Gastrocnemius medialis (tissue), 4 donors: ENCODE results near the gene TINAGL1. TPM values are rescaled to one million over a fixed set of nuclear protein-coding genes. Genes with fewer than 3 reads are reported as not detected.
"Not testable (repeated sequence)": the region's sequence is repeated elsewhere in the genome, so short reads cannot be mapped to it uniquely, and the experiment has no call there.

Experiments
- ATAC-seq, 2 donors: fragments of 150-250 bp; one replicate each; pipeline ENCODE4 v1.9.1; 2016
- DNase-seq, 2 donors: peaks; one replicate each; pipeline ENCODE4 v3.0.0-alpha.2; 2019
- H3K27ac ChIP-seq, 4 donors: fragments of 200-600 bp; sonication (generic); 1 replicate in 1 of 4; 2 replicates in 3 of 4; pipeline ENCODE4 v1.5.1; 2016 to 2018; ENCODE audit warnings: mild to moderate bottlenecking in 2 of 4, moderate library complexity in 1 of 4
- H3K27me3 ChIP-seq, 3 donors: fragments of 200-600 bp; sonication (generic) in 2 of 3; 1 replicate in 1 of 3; 2 replicates in 2 of 3; pipeline versions ENCODE4 v1.5.1 to v1.6.0; 2016 to 2019; ENCODE audit warnings: mild to moderate bottlenecking in 1 of 3, moderate library complexity in 1 of 3
- H3K36me3 ChIP-seq, 2 donors: fragments of 200-600 bp; sonication (generic) in 1 of 2; one replicate each; pipeline ENCODE4 v1.5.1; 2017 to 2018
- H3K4me1 ChIP-seq, 2 donors: fragments of 200-600 bp; sonication (generic) in 1 of 2; one replicate each; pipeline ENCODE4 v1.5.1; 2016 to 2017; ENCODE audit warnings: mild to moderate bottlenecking in 2 of 2
- H3K4me3 ChIP-seq, 4 donors: fragments of 200-600 bp; sonication (generic) in 3 of 4; 1 replicate in 1 of 4; 2 replicates in 3 of 4; pipeline ENCODE4 v1.5.1; 2016 to 2019; ENCODE audit warnings: mild to moderate bottlenecking in 2 of 4
- H3K9me3 ChIP-seq, 3 donors: fragments of 200-600 bp; sonication (generic) in 2 of 3; 1 replicate in 1 of 3; 2 replicates in 2 of 3; pipeline ENCODE4 v1.5.1; 2016 to 2019
- CTCF ChIP-seq, 5 experiments: fragments of 450-650 bp in 3 of 5; fragments of 200-600 bp in 2 of 5; sonication (generic) in 2 of 5; IDR thresholded peaks in 4 of 5; conservative IDR thresholded peaks in 1 of 5; 1 replicate in 4 of 5; 2 replicates in 1 of 5; pipeline ENCODE4 v1.5.1; 2016 to 2019; ENCODE audit warnings: antibody characterized with exemption in 5 of 5, mild to moderate bottlenecking in 3 of 5, moderate library complexity in 3 of 5
- POLR2A ChIP-seq, 2 donors: fragments of 450-650 bp; IDR thresholded peaks; one replicate each; pipeline ENCODE4 v1.6.1; 2017; ENCODE audit warnings: antibody characterized with exemption in 2 of 2, mild to moderate bottlenecking in 2 of 2, moderate library complexity in 2 of 2
- in situ Hi-C, 4 donors: fragments of 200-750 bp; cut with MboI; loops; one replicate each; pipeline versions ENCODE4 v1.15.0 to v1.8.0; 2017; ENCODE audit warnings: low sequenced_read_pairs in 4 of 4
- intact Hi-C: fragments of 100-400 bp; cut with DNase I; formaldehyde crosslinking; loops from one replicate; pipeline ENCODE4 v1.15.1; 2023; ENCODE audit warnings: low total_unique reads
- total RNA-seq, 4 donors: library from RNA; depleted of rRNA; stranded (reverse); fragments of >200 nt; gene quantifications; one replicate each; pipeline versions ENCODE4 v1.1.0 to v1.2.3, GENCODE V29; 2016

TINAGL1 gene
- total RNA-seq, 4 donors from 2014 or later = 50.3 to 120 (median 105) TPM

- Histone ChIP-seq H3K36me3 (no peaks in the 10 kb centered on the region), H3K4me3 (no peak overlapping the region), H3K27me3 (peaks cover 0 to 13% (median 6%) of the 10 kb centered on the region in 3 donors), H3K4me1 (peaks cover 23 to 25% of the 10 kb centered on the region in 2 donors), H3K9me3 (no peaks in the 10 kb centered on the region), H3K27ac (peak overlapping the region in 3 of 4 donors; percentile 65 to 83 (median 67))
- no peak for TF ChIP-seq POLR2A (IDR thresholded peaks at IDR 0.05)
- TF ChIP-seq CTCF (IDR thresholded peaks at IDR 0.05 in 4 of 5, conservative IDR thresholded peaks at IDR 0.05 in 1 of 5) = no peak
- intact Hi-C loops = no loop called here
- ATAC-seq (no peak), DNase-seq (no peak)
- in situ Hi-C loops = no loop called here
Measured at GRCh38 chr1:31586376-31587327, 10.3 kb downstream of the TINAGL1 start.

- Histone ChIP-seq H3K27ac (peak overlapping the region; percentile 49 to 83 (median 66)), H3K27me3 (peaks cover 0 to 13% (median 6%) of the 10 kb centered on the region in 3 donors), H3K4me1 (peaks cover 23 to 25% of the 10 kb centered on the region in 2 donors)
- intact Hi-C loops, ATAC-seq, DNase-seq, in situ Hi-C loops, H3K36me3 ChIP-seq, H3K4me3 ChIP-seq, H3K9me3 ChIP-seq: not testable (repeated sequence)
Measured at GRCh38 chr1:31587328-31587699, 11.0 kb downstream of the TINAGL1 start.

GRCh38 chr1:31587720-31588423, 11.6 kb downstream of the TINAGL1 start:
- ATAC-seq (peak in 1 of 2 donors; percentile 35), DNase-seq (peak in 1 of 2 donors; percentile 31)
- in situ Hi-C loops = no loop called here
- TF ChIP-seq CTCF (IDR thresholded peaks at IDR 0.05 in 4 of 5, conservative IDR thresholded peaks at IDR 0.05 in 1 of 5) = peak; percentile 24 to 64 (median 50)
- TF ChIP-seq POLR2A (IDR thresholded peaks at IDR 0.05) = no peak
- Histone ChIP-seq H3K36me3 (no peaks in the 10 kb centered on the region), H3K27ac (peak overlapping the region; percentile 49 to 83 (median 66)), H3K4me1 (peaks cover 23 to 25% of the 10 kb centered on the region in 2 donors), H3K4me3 (no peak overlapping the region), H3K9me3 (no peaks in the 10 kb centered on the region), H3K27me3 (peaks cover 0 to 13% (median 6%) of the 10 kb centered on the region in 3 donors)
- intact Hi-C loops = no loop called here

GRCh38 chr1:31588751-31589515, 12.6 kb downstream of the TINAGL1 start:
- intact Hi-C loops (no loop called here), in situ Hi-C loops (no loop called here)
- TF ChIP-seq POLR2A (IDR thresholded peaks at IDR 0.05) (no peak), CTCF (IDR thresholded peaks at IDR 0.05 in 4 of 5, conservative IDR thresholded peaks at IDR 0.05 in 1 of 5) (no peak)

More at GRCh38 chr1:31588751-31589515, 12.6 kb downstream of the TINAGL1 start:
- Histone ChIP-seq H3K4me1 (peaks cover 19 to 21% of the 10 kb centered on the region in 2 donors), H3K36me3 (no peaks in the 10 kb centered on the region), H3K4me3 (peak overlapping the region; percentile 28 to 63 (median 47)), H3K27ac (peak overlapping the region; percentile 49 to 83 (median 66)), H3K9me3 (no peaks in the 10 kb centered on the region), H3K27me3 (peaks cover 0 to 13% (median 6%) of the 10 kb centered on the region in 3 donors)
- ATAC-seq (peak in 1 of 2 donors; percentile 20), DNase-seq (no peak)
